HG02970 (cell line): Measurements from ENCODE around the gene TBX20.
"Not testable (repeated sequence)": the region's sequence is repeated elsewhere in the genome, so short reads cannot be mapped to it uniquely, and the experiment has no call there.

Source experiments
- ATAC-seq: cut with Tn5 transposase; IDR thresholded peaks from one replicate; pipeline ENCODE4 v1.9.1; 2021; ENCODE audit warnings: mild to moderate bottlenecking, moderate library complexity, moderate number of reproducible peaks; ENCODE audit not compliant: unreplicated experiment, low FRiP score

Gene TBX20

DNA sequence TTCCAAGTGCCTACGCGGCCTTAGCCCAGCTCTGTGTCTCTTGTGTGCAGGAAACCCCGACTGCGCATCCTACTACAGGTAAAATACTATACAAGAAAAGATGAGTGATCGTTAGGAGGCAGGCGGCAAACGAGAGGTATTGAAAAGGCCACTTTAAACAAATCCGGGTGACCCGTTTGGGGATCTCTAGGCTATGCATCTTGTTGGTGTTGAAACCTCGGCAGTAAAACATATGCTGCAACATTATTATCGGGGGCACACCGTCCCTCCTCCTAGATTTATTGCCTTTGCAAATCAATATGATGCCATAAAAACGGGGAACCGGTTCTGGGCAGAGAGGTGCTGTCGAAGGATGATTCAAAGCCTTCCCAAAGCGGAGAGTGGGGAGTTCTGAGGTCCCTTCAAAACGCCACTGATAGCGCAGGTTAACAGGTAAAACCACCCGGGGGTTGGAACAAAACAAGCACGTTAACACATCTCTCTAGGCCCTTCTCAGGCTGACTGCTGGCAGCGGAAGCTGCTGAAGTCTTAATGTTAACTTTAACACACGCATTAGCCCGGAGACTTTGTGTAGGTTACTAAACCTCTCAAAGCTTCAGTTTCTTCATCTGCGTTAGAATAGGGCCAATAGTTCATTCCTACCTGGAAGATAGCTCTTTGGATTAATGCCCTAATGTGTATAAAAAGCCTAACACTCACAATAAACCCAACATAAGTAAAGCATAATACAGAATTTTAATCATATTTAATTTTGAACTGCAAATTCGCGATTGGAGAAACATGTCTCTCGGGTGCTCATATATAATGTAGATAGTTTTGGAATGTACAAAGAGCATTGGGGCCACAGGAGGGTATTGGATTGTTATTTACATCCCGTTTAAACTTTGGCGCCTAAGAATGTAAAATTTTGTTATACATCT is 2.6 kb upstream of the TBX20 start:
- no peak for ATAC-seq

DNA sequence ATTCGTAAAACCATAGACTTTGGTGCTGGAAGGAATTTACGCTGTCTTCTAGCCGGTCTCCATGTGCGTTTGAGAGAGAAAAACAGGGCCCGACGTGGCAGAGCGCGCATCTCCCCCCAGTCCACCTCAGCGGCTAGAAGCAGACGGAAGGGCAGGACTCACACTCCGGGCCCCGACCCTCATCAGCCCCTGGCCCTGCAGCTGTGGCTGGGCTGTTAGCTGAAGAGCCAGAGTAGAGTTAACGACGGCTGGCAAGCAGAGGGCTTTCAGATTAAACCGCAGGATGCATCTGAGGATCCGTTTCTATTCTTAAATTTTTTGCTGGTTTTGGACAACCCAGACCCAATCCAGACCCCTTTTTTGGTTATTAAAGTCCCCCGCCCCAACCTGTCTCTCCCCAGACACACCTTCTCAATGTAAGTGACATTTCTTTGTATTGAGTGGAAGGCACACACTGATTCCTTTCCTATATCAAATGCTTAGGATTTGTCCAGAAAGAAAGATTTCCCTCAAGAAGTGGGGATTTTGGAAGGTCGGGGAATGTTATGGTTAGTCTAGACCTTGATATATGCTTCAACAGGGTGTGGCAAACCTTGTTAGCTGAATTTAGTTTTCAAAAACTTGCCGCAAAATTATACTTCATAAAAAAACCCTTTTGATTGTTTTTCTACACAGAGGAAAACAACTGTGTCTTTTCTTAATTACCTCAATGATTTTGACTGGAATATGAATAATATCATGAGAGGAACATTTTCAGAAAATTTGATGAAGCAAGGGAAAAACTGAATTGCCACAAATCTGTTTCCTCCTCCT is 1.7 kb upstream of the TBX20 start:
- no peak for ATAC-seq

DNA sequence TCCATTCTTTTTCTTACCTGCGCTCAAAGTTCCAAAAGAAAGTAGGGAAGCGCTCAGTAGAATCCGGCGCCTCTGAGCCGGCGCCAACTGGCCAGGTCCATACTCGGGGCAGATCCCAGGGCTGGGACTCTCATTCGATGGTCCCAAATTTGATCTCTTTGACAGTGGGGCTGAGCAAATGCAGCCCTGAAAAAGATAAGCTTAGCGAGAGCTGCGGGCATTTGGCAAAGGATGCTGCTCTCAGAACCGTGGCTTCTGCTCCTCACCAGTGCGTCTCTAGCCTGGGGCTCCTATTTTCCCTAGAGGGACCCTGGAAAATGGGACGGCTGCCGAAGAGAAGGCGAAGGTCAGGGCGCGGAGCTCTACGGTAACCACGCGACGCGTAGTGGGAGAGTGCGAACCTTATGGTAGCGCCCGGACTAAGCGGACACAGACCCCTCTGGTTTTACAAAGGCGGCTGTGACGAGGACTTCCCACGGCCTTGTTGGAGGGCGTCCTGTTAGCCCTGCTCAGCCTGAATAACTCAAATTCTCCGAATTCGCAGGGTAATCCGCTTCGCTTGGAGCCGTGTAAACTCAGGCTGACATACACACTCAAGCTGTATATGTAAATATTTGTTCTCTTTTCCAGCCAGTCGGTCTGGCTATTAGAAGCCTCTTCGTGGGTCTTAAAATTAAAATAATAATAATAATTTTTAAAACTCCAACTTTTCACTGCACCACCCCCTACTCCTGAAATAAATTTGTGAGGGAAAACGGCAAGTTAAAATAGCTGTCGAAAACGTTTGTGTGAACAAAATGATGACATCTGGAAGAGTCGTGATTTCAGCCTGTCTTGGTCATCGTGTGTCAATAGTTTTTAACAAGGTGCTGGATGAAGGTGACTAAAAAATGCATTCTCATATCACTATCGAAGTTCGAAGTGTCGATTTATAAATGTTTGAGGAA is 869 bp upstream of the TBX20 start:
- no peak for ATAC-seq

DNA sequence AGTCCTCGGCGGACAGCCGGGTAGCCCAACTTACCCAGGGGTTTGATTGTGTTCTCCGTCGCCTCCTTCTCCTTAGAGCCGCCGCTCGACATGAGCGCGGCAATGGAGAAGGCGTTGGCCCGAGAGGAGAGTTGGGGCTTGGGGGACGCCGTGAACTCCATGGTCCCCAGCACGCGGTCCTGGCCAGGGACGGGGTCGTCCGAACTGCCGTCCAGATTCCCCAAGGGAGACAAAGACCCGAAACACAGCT is 515 bp downstream of the TBX20 start:
- ATAC-seq, result no peak

DNA sequence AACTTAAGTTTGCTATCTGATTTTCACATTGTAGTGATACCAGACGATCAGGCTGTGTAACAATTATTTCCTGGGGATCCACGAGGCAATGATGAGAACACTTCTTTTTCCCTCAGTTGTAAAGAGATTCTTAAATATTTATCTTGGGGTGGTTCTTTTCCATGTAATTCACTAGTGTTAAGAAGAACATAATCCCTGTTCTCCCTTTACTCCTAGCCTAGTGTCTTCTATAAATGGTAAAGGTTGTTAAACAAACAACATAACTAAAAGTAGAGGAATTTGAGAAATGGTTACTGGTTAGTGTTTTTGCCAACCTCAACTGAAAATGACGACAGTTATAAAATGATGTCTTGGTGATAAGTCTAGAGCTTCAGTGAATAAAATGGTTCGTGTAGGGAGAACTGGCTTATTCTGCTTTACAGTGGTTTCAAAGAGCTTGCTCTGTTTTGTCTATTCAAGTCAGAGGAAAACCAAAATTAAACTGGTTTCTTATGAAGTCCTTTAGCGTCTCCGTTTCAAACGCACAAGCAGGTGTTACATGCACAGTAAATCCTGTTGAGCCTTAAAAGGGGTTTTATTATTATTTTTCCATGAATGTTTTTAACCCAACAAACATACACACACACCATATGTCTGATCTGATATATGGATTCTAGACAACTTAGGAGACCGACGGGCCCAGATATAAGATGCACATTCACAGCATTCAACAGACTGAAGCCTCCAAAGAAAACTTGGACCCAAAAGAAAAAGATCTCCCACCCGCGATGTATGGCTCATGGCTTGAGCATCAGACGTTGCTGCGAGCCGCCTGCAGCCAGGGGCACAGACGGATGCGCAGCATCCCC is 1.1 kb downstream of the TBX20 start:
- ATAC-seq, result no peak

DNA sequence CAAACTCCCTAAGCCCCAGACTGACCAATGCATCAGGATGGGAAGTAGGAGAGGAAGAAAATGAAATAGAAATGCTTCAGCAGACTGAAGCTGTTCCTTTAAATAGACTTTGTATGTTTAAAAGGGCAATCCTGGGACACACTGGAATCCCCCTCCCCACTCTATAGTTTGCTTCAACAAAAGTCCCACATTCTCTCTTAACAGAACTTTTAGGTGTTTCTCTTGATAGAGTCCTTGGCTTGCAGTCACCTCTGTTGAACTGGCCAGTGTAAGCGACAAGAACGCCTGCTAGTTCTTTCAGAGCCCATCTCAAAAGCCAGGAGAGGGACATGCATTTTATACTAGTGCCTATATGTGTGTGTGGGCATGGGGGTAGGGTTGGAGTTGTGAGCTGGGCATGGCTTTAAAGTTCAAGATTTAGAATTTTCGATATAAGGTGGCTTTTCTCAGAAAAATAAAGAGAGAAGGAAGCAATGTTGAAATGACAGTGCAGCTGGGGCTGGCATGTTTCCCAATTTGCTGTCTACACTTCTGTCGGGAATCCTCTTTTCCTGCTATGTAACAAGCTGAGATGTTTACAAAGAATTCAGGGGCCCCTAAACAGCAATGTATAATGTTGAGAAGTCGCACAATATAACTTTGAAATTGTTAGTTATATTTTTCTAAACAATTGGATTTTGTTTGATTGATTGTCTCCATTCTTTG is 2.1 kb downstream of the TBX20 start:
- no peak for ATAC-seq

DNA sequence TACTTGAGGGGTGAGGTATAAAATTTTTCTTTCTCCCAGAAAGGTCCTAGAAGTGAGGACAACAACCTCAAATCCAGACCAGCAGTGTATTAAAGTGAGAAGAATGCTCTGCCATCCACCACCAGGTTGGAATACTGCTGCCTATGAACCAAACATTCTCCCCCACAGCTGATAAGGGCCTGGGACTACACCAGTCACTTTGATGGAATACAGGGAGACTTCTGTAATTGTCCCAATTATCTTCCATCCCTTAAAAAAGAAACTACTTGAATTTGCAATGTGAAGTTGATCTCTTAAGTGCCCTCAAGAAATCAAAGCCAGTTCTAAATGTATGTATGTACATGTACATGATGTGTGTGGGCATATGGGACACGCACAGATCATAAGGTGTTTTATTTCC is 3.0 kb downstream of the TBX20 start:
- ATAC-seq, result no peak

DNA sequence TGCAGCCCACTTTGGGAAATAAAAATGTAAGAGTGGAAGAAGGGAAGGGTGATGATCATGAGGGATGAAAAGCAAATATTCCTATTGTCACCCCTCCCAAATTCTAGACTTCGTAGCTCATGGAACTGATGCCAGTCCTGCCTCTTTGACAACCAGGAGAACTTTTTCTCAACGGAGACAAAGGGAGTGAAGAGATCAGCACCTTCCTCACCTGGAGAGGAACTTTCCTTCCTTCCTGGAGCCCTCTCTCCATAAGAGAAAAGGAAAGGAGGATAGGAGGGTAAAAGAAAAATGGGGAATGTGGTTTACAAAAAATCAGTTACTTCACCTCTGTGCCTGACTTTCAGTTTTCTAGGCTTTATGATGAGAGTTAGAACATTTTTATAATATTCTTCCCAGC is 3.4 kb downstream of the TBX20 start:
- no peak for ATAC-seq

DNA sequence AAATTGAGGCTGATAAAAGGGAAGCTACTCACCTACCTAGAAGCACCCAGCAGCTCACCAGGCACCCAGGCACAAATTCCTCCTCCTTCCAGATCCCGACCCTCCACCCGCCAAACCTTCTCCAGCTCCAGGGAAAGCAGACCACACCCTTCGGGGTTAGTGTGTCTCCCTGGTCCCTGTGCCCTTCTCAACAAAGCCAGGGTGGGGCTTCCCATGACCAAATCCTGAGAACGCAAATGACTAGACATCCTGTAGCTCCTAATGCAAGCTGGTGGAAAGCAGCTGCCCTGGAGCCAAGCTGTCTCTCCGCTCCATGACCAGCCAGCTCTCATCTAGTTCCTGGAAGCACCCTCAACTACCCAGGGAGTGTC is 4.4 kb downstream of the TBX20 start:
- ATAC-seq, result no peak

DNA sequence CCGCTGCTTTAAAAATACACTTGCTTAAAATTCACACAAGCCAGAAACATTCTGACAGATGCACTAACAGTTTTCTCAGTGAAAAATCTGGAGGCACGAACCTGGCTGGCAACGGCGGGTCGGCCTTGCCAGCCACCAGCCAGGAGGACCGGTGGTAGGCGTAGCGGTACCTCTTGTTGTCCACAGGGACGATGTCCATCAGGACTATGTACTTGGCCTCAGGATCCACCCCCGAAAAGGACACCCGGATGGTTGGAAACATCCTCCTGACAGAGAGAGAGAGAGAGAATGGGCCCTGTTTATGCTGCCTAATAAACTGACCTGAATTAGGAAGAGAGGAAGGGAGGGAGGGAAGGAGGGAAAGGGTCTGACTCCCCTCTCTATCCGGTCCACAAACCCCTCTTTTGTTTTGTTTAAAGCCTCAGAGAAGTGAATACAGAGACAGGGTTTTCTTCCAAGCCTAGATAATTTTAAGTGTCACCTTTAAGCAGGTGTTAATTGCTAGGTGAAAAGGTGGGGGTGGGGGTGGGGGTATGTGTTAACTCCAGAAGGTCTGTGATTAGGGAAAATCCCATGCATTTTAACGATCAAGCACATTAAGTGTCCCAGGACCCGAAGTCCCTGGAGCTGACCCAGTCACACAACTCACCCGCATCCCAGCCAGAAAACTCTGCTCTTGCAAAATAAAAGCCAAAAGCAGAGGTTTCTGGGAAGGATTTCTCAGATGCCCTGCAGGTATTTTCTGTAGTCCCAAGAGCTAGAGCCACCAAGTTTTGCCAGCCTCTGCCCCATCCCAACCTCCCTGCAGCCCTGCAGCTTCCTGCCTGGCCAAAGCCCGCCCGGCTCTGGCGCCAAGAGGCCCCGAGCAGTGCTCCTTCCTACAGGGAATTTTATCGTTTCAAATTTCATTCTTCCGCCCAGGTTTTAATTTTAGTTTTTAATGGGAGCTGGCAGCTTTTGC is 5.0 kb downstream of the TBX20 start:
- ATAC-seq, result no peak

DNA sequence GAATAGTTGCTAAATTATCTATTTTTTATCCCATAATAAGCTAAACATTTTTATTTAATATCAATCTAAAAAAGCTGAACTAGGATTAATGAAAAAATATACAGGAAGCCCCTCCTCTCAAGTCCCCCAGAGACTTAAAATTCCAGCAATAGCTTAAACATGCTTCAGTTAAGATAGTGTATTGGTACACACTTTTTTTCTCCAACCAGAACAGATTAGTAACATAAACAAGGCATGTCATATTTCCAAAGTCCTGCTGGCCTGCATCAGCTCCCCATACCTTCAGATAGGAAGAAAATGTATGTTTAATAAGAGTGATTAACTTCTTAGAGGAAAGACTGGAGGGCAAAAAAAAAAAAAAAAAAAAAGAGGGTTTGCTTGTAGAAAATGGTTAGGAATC is 7.1 kb downstream of the TBX20 start:
- ATAC-seq, result no peak

DNA sequence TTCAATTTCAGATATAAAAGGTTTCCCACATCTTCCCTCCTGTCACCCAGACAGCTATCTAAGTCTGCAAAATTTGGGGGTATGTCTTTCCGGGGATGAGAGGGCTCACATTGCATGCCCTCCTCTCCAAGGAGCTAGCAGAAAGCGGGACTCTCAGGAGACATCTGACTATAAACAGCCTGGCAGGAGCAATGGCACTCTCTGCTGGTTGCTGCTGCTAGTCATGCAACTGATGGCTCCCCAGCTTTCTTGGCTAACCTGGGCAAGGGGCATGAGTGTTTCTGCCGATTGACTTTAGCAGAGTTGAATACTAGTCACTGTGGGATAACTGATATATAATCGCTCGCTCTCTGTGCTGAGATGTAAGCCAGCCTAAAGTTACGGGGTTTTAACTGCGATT is 12.0 kb downstream of the TBX20 start:
- no peak for ATAC-seq

DNA sequence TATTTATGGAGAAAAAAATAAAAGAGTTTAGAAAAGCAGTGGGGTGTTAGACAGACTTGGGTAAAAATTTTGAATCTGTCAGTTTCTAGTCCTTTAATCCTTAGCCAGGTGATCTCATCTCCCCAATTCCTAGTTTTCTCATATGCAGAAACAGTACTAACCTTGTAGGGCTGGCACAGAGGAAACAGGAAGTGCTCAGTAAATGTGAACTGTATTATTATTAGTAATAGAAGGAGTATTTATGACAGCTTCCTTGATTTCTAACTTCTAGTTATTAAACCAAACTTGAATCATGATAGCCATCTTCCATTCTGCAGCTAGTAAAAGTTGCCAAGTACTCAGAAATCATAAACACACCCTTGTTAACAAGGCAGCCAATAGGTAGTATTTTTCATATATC is 12.5 kb downstream of the TBX20 start:
- ATAC-seq, result no peak

DNA sequence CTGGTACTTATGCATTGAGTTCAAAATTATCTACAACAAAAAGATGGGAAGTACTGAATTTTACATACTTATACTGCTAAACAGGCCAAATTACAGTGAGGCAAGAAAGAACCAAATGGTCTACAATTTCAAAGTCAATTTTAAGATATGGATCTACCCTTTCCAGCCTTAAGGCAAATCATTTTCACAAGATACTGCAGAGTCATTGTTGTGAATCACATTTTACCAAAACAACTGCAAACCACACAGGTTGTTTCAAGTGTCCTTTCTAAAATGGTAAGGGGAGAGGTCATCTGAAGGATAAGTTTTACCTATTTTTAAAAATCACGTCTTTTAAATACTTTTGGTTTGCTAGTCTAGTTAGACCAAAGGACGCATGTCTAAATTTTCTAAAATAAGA is 12.9 kb downstream of the TBX20 start:
- ATAC-seq, result not testable (repeated sequence)

DNA sequence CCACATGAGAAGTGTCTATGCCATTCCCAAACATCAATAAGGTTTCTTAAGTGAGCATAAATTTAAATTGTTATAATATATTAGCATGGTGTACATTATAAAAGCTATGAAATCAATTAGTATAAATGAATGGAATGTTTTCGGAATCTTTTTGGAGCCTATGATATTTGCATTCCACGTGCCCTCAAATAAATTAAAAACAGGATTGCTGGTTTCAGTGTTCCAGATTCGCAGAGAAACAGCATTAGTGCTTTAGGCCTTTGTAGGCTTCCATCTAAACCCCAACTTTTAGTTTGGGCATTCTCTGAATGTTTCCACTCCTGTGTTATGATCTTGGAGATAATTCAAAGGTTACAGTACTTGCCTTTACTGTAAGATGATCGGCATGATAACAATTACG is 15.4 kb downstream of the TBX20 start:
- not testable (repeated sequence) for ATAC-seq

DNA sequence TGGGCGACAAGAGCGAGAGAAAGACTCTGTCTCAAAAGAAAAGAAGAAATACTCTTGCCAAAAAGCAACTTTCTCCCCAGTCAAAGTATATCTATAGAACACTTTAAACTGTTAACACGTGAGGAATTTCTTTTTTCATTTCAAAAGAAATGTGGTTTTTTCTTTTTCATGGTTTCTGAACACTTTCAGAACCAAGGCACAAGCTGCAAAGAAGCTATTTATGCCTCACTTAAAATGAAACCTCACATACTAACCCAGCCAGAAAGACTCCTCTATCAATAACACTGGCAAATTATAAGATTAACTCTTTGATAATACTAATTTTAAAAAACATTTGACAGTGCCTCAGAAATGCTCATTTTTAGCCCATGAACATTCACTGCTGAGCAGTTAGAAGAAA is 20.9 kb downstream of the TBX20 start:
- no peak for ATAC-seq

DNA sequence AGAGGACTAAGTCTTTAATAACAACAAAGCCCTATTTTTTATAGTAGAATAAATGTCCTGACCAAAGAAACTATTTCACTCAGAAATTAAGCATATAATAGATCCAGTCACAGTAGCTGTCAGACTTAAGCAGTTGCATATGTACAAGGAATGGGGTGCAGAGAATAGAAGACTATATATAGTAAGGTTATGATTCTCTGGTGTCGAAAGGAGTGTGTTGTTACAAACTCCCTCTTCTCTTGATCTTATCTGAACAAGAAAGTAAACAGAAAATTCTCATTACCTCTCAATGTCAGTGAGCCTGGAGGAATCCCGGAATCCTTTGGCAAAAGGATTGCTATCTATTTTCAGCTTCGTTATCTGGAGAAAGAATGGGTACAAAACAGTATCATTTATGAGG is 22.7 kb downstream of the TBX20 start:
- not testable (repeated sequence) for ATAC-seq

DNA sequence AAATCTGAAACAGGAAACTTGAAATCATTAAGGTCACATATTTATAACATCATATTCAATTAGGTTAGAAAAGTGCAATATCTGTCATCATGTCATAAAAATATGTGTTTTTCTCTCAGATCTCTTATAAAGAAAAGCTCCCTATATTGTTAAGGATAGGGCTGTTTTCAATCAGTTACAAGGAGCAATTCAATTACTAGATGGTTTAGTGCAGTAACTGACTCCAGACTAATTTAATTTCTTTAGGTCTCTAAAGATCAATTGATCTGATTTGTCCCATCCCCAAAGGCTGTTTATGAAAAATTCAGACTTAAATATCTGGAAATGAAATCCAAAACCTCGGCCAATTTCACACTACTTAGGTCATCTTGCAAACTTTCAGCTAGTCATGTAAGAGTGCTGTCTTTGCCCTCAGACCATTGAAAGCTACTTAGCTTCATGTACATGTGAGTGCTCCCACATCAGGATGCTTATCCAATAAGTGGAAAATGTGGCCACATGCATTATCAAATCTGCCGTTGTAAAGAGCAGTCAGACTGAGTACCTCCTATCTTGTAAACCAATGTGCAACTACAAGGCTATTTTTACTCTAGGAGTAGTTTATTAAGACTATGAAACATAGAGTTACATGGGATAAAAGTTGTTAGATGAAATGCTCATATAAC is 24.7 kb downstream of the TBX20 start:
- ATAC-seq, result not testable (repeated sequence)
